ENCODE data around the gene GALNT2.

The GALNT2 gene

DNA sequence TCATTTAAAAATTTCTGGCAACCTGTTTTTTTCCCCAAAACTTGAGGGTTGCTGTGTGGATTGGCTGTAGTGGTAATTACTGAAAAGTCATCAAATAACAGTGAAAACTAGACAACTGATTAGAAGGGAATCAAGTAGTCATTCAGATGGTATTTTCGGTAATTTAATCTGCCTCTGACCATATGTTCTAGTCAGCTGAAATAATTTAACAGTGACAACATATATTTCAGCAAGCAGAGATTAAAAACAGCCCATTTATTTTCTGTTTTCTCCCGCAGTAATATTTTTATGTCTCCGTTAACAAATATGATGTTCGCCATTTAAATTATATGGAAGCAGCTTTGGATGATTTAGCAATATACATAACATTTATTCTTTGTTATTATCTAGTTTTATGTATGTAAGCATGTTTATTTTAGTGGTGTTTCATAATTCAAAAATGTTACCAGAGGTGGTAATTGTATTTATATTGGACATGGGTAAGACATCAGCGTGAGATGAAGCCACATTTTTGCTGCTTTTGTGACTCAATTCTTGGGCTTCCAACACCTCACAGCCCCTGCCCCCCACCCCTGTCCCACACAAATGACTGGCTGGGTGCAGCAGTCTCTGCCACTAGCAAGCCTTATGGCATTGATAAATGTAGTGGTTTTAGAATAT lies 104.4 kb downstream of the GALNT2 start:
- DNase-seq, result no peak

DNA sequence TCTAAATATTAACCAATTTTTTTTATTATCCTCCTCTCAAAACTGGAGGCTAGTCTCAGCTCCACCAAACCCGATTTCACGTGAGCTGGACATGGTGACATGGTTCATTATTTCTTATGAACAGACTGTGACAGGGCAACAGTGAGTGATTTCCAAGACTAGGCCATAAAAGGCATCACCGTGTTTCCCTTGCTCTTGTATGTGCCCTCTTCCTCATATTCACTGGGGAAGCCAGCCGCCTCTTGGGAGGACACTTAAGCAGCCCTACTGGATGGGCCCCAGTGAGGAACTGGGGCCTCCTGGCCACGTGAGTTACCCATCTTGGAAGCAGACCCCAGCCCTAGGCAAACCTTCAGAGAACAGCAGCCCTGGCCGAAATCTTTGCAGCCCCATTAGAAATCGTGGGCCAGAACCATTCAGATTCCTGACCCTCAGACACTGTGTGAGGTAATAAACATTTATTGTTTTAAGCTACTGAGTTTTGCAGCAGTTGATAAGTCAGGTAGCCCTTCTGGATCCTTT lies 105.0 kb downstream of the GALNT2 start:
- no peak for DNase-seq

DNA sequence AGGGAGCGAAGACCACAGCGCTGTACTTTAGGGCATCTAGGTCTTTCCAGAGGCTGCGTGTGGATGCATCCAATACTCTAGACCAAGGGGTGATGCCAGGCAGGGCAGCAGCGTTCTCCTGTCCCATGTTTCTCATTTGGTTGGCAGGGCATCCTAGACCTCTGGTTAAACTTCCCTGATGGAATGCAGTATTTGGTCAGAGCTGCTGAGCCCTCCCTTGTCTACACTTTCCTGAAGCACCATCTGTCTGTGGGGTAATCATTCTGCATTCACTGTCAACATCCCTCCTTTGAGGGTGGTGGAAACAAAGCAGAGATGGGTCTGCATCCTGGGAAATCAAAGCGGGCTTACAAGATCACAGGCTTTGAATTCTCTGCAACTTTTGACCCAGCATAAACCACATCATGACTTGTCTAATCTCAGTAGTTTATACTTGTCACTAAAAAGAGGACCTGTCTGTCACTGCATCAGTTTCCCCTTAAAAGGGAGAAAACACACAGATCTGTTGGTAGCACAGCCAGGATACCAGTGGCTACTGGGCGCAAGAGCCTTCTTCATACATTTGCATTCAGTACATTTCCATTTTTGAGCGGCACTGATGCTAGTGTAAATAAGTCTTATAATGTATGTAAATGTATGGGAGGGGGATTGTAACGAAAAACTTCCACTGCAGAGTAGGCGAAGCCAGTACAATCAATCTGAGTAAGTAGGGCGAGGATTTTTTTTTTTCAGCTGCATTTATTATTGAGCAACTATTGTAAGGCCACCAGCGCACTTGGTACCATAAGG lies 106.3 kb downstream of the GALNT2 start:
- no peak for DNase-seq

DNA sequence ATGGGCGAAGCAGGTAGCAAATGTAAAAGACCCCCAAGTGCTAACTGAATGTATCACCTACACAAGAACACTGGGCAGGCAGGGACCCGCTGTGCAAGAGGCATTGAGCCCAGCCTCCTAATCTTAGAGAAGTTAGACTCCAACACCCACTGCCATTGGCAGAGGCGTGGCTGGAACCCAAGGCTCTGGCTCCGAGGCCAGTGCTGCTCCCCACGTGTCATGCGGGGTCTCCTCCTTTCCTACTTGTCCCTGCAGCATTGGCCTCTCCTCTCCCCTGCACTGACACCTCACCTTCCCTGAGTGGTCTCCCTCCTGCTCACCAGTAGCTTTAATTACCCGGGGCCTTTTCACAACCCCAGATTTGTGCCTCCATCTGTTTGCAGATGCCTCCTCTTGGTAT lies 107.0 kb downstream of the GALNT2 start:
- DNase-seq, result no peak

DNA sequence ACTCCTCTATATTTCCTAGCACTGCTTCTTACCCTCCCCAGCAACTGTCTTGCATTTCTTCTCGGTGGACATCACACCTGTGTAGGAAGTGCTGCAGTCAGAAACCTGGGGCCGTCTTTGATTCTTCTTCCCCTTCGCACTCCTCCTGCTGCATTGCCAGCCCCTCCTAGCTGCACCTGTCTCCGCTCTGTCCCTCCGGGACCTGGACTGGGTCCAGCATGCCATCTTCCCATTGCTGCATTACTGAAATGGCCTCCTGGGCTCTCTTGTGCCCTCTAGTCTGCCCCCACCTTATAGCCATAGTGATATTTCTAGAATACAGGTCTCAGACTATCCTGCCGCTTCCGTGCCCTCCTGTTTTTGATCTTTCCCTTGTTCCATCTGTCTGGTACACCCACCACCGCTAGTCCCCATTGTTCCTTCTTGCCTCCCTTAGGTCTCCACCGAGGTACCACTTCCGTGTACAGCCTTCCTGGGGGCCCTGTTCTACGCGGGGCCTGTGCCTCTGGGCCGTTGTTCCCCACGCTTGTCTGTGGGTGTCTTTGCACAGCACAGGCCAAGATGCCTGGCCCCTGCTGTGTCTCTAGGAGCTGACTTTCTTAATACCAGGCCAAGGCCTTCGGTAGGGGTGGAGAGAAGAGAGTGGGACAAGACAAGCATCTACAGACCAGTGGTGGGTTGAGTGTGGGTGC lies 107.6 kb downstream of the GALNT2 start:
- no peak for DNase-seq

DNA sequence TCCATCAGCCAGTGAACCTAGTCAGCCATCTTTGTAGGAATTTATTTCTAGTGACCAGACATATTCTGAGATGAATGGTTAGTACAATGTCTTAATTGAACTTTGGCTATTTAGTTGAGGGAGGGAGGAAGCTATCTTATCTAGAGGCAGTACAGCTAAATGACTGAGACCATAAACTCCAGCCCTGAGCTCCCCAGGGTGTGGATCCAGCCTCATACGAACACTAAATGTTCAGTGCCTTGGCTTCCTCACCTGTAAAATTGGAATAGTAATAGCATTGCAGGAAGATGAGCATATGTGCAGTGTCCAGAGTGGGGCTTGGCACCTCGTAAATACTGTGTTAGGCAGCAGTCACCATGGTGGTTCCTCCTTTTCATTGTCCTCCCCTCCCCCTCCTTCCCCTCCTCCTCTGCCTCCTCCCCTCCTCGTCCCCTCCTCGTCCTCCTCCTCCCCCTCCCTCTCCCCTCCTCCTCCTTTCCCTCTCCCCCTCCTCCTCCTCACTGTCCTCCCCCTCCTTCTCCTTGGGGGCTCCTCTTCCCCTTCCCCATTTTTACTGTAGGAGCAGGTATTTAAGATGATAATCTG lies 108.2 kb downstream of the GALNT2 start:
- no peak for DNase-seq

DNA sequence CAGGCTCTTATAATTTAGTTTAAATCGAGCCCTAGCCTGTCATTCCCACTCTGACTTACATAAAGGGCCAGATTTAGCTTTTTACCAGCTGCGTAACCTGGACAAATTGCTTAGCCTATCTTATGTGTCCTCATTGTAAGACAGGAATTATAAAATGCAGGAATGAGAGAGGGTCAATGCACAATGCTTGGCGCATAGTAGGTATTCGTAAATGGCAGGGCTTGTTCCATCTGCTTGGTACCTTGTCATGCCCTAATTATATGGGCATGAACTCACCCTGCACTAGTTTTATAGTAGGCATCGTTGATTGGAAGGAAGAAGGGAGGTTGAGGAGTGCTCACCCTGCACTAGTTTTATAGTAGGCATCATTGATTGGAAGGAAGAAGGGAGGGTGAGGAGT lies 108.8 kb downstream of the GALNT2 start:
- DNase-seq, result no peak

DNA sequence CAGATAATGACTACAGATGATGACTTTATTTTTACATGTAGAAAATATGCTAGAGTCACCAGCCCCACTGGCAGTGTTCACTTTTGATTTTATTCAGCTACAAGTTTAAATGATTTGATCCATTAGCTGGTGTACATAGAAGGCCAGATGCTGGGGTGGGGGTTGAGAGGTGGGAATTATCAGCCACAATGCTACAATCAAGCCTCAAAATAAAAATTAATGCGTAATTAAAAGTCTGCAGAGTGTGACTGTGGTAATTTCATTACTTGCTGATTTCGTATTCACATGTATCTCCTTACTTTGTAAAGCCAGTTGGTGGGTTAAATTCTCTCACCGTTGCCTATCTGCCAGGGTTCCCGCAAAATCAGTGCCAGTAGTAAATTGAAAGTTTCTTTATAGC lies 109.3 kb downstream of the GALNT2 start:
- DNase-seq, result no peak

DNA sequence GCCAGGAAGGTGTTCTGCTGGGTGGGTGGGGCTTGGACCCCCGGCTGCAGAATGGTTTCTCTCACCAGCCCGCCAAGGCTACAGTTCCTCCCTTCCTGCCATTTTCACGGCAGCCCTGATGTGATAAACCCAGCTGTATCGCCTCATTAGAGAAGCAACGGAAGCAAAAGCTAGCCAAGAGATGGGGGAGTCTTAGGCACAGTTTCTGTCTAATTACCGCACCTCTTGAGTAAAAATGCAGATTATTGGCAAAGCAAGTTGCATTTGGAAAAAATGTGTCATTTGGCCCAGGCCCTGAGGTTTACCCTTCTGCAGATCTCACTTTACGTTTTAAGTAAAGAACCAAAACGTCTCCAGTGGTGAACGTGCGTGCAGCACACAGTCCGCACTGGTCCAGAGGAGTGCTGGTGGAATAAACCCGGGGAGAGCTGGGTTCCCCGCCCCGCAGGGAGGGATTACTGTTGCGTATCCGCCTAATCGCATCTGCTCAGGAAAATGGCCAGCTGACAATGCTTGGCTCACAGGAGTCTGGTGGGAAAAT lies 109.9 kb downstream of the GALNT2 start:
- no peak for DNase-seq

DNA sequence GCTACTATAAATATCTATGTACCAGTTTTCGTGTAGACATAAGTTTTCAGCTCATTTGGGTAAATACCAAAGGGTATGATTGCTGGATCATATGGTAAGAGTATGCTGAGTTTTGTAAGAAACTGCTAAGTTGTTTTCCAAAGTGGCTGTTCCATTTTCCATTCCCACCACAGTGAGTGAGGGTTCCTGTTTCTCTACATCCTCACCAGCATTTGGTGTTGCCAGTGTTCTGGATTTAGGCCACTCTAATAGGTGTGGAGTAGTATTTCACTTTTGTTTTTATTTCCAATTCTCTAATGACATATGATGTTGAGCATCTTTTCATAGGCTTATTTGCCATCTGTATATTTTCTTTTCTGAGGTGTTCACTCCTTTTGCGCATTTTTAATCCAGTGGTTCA lies 112.2 kb downstream of the GALNT2 start:
- DNase-seq, result no peak

DNA sequence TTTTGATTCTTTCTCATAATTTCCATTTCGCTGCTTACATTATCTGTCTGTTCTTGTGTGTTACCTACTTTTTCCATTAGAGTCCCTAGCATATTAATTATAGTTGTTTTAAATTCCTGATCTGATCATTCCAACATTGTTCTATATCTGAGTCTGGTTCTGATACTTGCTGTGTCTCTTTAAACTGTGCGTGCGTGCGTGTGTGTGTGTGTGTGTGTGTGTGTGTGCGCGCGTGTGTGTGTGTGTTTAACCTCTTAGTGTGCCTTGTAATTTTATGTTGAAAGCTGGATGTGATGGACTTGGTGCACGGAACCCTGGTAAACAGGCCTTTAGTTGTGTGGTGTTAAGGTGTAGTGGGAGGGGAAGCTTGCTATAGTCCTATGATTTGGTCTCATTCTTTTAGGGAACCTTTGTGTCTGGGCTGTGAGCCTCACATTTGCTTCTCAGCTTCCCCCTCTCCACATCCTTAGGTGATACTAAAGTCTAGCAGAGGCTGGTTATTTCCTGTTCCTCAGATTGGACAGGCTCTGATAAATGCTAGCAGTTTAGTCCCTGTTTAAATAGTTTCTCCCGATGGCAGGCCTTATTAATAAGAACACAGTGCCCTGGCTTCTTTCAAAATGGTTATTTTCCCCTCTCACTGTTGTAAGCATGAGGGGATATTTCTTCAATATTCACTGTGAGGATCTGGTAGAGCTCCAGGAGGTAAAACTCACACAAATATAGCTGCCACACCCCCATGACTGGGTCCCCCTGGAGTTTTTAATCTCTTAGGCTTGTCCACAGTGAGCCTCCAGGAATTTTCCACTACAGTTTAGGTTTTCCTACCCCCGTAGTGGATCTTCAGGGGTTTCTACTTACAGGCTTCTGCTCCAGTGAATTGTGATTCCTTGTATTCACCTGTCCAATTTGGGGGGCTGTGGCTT lies 118.3 kb downstream of the GALNT2 start:
- no peak for DNase-seq

DNA sequence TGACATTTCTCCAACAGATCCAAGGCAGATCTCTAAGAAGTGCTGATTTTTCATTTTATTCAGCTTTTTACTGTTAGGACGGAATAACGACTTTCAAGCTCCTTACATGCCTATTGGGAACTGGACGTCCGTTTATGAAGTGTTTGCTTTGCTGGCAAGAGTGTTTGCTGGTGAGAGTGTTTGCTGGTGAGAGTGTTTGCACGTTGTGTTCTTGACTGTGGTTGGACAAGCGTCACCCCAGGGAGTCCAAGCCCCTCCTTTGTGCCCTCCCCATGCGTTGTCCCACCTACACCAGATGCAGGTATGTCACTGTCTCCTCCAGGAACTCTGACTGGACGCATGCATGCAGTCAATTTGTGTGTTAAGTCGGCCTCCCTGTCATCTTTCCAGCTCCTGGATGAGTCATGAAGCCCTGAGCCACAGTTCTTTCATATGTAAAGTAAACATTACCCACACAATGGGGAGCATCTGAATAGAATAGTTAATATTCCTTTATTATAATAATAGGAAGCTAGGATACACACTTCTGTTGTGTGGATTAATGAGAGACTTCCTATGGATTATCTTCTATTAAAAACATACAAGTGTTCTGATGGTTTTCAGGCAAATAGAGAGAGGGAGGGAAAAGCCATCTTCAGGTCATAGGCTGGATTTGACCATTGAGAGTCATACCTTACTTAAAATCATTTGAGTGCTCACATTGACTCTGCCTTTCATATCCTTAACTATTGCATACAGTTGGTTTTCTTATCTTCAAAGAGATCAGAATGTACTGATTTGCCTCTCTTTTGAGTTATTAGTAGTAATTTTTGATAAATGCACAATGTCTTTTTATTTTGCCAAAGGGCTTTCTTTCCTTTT lies 119.2 kb downstream of the GALNT2 start:
- DNase-seq, result peak; percentile 87

DNA sequence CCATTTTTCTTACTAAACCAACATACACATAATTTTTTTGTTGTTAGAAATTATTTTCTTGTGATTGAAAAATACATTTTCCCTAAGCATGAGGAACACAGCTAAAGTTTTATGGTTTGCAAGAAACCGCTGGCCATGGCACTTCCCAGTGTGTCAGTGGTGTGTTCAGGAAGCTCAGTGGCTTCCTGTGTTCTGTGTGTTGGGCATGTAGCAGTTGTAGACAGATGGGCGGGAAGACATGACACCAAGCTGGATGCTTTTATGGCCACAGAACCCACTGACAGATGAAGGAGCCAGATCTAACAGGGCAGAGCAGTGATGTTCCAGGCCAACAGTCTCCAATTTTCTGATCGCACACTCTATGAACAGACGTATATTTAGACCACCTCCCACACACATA lies 119.8 kb downstream of the GALNT2 start:
- DNase-seq, result no peak

DNA sequence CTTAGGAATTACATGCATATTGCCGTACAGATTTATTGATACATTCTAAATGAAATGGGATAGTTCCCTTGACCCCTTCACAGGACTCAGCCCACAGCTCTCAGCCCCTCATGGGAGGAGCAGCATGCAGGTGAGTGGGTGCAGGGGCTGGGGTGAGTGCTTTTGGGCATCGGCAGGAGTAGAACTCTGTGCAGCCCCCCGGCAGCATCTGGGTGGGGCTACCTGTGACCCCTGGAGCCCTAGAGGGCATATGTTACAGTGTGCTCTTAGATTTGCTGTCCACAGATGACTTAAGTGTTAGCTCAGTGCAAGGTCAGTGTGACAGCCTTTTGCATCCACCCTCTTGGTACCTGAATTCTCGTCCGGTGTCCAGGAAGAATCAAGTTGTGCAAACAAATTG lies 120.3 kb downstream of the GALNT2 start:
- no peak for DNase-seq

DNA sequence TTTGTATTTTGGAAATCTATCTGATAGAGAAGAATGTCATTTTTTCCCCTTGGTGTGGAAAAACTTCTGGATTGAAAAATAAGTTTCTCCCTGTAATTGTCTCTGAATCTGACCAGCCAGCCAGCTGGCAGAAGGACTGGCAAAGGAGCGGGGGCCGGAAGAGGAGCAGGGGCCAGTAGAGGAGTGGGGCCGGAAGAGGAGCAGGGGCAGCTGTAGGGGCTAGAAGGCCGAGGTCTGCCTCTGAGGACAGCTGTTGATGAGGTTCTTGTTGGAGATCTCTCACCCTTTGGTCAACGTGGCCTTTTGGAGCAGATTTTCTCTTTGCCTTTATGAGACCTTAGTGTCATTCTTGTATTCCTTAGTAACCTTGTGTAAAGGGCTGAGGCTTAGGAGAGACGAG lies 121.8 kb downstream of the GALNT2 start:
- no peak for DNase-seq

DNA sequence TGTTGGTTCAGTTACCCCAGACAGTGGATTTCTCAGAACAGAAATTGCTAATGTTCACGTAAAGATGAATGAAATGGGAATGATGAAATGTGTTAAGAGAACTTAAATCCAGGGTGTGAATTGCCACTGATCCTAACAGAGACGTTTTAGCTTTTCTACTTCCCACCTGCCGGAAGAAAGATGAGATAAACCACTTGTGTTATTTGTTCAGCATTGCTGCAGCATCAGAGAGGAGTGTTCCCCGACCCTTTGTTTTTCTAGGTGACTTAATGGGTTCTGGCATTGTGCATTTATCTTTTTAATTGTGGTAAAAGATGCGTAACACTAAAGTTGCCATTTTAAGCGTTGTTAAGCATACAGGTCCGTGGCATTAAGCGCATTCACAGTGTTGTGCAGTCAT lies 122.3 kb downstream of the GALNT2 start:
- peak; percentile 77 for DNase-seq

DNA sequence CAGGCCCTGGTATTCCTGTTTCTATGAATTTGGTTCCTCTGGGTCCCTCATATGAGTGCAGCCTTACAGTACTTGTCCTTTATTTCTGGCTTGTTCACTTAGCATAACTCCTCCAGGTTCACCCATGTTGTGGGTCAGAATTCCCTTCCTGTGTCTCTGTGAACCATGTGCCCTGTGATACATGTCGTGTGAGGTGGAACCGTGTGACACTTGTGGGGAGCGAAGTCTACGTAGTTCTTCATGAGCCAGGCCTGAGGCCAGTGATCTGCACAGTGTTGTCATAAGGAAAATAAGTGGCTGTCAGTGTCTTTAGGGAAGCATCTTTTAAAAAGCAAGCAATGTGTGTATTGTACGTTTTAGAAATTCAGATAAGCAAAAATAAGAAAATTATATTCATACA lies 122.8 kb downstream of the GALNT2 start:
- no peak for DNase-seq

DNA sequence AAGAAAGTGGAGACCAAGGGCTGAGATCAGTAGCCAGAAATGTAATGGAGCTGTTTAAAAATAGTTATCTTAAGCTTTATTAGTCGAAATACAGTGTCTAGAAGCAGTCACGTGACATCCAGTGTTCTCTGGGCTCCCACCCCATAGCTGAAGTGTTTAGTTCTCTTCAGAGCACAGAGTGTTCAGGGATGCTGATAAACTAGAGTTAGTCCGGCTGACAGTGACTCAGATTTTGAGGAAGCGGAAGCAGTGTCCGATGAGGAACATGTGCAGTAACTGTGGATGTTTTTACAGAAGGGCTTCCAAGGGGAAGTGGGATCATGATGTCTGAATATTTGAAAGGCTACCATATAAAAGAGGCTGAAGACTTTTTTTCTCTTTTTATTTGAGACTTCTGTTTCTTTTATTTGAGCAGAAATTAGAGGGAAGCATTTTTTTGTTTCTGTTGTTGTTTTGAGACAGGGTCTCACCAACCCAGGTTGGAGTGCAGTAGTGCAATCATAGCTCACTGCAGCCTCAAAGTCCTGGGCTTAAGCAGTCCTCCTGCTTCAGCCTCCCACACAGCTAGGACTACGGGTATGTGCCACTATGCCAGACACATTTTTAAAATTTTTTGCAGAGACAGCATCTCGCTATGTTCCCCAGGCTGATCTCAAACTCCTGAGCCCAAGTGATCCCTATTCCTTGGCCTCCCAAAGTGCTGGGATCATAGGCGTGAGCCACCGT lies 124.2 kb downstream of the GALNT2 start:
- DNase-seq, result no peak

DNA sequence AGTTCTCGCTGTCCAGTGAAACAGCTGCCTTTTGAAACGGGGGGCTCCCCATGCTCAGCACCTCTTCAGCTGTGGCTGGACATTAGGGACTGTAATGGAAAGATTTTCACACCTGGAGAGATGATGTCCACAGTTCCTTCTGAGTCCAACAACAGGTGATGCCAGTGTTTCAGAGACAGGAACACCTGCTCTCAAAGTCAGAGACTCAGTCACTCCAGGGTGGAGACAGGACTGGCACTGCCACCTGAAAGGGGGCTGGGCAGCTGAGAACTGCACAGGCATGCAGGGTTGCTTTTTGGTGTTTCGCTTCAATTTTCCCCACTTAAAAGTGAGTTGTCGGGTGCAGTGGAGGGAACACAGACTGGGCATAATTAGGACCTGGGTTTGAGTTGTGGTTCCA lies 124.8 kb downstream of the GALNT2 start:
- no peak for DNase-seq

DNA sequence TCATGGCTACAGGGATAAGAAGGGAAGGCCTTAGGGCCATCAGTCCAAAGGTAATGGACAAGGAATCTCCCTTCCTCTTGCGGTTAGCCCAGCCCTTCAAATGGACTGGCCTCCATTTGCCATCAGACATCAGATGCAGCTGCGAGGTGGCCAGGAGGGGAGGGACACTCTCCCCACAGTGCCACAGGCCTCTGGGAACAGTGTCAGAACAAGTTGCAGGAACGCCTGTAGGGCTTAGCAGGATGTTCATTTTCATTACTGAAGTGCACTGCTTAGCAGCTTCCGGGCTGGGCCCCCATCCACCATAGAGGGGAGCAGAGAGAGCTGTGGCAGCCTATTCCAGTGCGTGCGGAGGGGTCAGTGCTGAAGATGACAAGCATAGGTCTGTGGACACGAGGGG lies 127.5 kb downstream of the GALNT2 start:
- no peak for DNase-seq
